Activated naive CD4-positive, alpha-beta T cell treated with anti-CD3 and anti-CD28 coated beads for 36 hours (primary cell): Measurements from ENCODE around the gene TTLL5. TPM values are rescaled to one million over a fixed set of nuclear protein-coding genes. Genes with fewer than 3 reads are reported as not detected.

ENCODE experiments used
- CTCF ChIA-PET: fragments of 350-600 bp; sonication (Branson Sonifier 250); formaldehyde crosslinking; loops from one replicate; lab custom pipeline; 2021; ENCODE audit warnings: antibody characterized with exemption; lab: Charles Lee
- DNase-seq: peaks from one replicate; pipeline ENCODE4 v3.0.0-alpha.2; 2020
- H3K27ac Mint-ChIP-seq: one replicate; pipeline ENCODE4 v1.8.0; 2021; ENCODE audit warnings: mild to moderate bottlenecking, mixed read lengths
- H3K27me3 Mint-ChIP-seq: one replicate; pipeline ENCODE4 v1.8.0; 2021; ENCODE audit warnings: low read depth, mixed read lengths
- H3K36me3 Mint-ChIP-seq: one replicate; pipeline ENCODE4 v1.8.0; 2021; ENCODE audit warnings: low read depth, mixed read lengths
- H3K4me1 Mint-ChIP-seq: one replicate; pipeline ENCODE4 v1.8.0; 2021; ENCODE audit warnings: low read depth, mixed read lengths
- H3K4me3 Mint-ChIP-seq: one replicate; pipeline ENCODE4 v1.8.0; 2021; ENCODE audit warnings: mild to moderate bottlenecking, moderate library complexity, mixed read lengths
- H3K9me3 Mint-ChIP-seq: one replicate; pipeline ENCODE4 v1.8.0; 2021; ENCODE audit warnings: mixed read lengths
- intact Hi-C: fragments of 100-400 bp; cut with micrococcal nuclease; formaldehyde crosslinking; loops from one replicate; pipeline ENCODE4 v1.15.1; 2023
- total RNA-seq, 2 experiments: library from RNA; stranded (reverse); gene quantifications; one replicate each; pipeline ENCODE4 v1.2.3, GENCODE V29; 2021

TTLL5 gene
- total RNA-seq, 2 experiments from 2014 or later, result 23.8 to 25.1 TPM

- CTCF ChIA-PET, result interaction anchor here (0.6 kb wide), 1 partner anchor 61 kb away, joined by 3 read pairs; no protein-coding TSS in a partner anchor
- intact Hi-C loops, result no loop called here
- Mint-ChIP-seq H3K36me3 (peaks cover 7% of the 10 kb centered on the region), H3K27ac (no peak overlapping the region), H3K4me1 (no peaks in the 10 kb centered on the region), H3K27me3 (no peaks in the 10 kb centered on the region), H3K4me3 (no peak overlapping the region), H3K9me3 (no peaks in the 10 kb centered on the region)
- DNase-seq, result no peak
Measured at GRCh38 chr14:75941030-75941429, 280.0 kb downstream of the TTLL5 start.

- Mint-ChIP-seq H3K27me3 (no peaks in the 10 kb centered on the region), H3K4me3 (no peak overlapping the region), H3K4me1 (no peaks in the 10 kb centered on the region), H3K9me3 (no peaks in the 10 kb centered on the region), H3K27ac (no peak overlapping the region), H3K36me3 (peaks cover 6% of the 10 kb centered on the region)
- DNase-seq, result no peak
- CTCF ChIA-PET, result no interaction called here
- intact Hi-C loops, result no loop called here
Measured at GRCh38 chr14:75944607-75945241, 283.7 kb downstream of the TTLL5 start.

- no peak for DNase-seq
- Mint-ChIP-seq H3K4me1 (no peaks in the 10 kb centered on the region), H3K9me3 (peaks cover under 1% of the 10 kb centered on the region), H3K27me3 (no peaks in the 10 kb centered on the region), H3K4me3 (no peak overlapping the region), H3K27ac (no peak overlapping the region), H3K36me3 (peaks cover 6% of the 10 kb centered on the region)
- intact Hi-C loops, result no loop called here
- CTCF ChIA-PET, result no interaction called here
Measured at GRCh38 chr14:75946785-75947184, 285.7 kb downstream of the TTLL5 start.

GRCh38 chr14:75952489-75952888 is 291.4 kb downstream of the TTLL5 start:
- Mint-ChIP-seq H3K36me3 (no peaks in the 10 kb centered on the region), H3K4me3 (no peak overlapping the region), H3K9me3 (peaks cover 2% of the 10 kb centered on the region), H3K27me3 (no peaks in the 10 kb centered on the region), H3K27ac (no peak overlapping the region), H3K4me1 (no peaks in the 10 kb centered on the region)
- CTCF ChIA-PET, result no interaction called here
- DNase-seq, result no peak
- intact Hi-C loops, result no loop called here

GRCh38 chr14:75959031-75959430 is 298.0 kb downstream of the TTLL5 start:
- DNase-seq, result no peak
- Mint-ChIP-seq H3K27ac (no peak overlapping the region), H3K36me3 (peaks cover 2% of the 10 kb centered on the region), H3K27me3 (no peaks in the 10 kb centered on the region), H3K4me3 (no peak overlapping the region), H3K9me3 (no peaks in the 10 kb centered on the region), H3K4me1 (no peaks in the 10 kb centered on the region)
- intact Hi-C loops, result no loop called here
- CTCF ChIA-PET, result interaction anchor here (0.9 kb wide), 1 partner anchor 20 kb away, joined by 3 read pairs; no protein-coding TSS in a partner anchor

- Mint-ChIP-seq H3K27me3 (no peaks in the 10 kb centered on the region), H3K9me3 (no peaks in the 10 kb centered on the region), H3K4me1 (no peaks in the 10 kb centered on the region), H3K36me3 (peaks cover 2% of the 10 kb centered on the region), H3K4me3 (no peak overlapping the region), H3K27ac (no peak overlapping the region)
- intact Hi-C loops, result no loop called here
- DNase-seq, result no peak
- CTCF ChIA-PET, result interaction anchor here (0.6 to 0.8 kb wide), 2 partner anchors 19 to 20 kb away, joined by 3 to 5 read pairs; no protein-coding TSS in a partner anchor
Measured at GRCh38 chr14:75960231-75960630, 299.2 kb downstream of the TTLL5 start.

- H3K27ac Mint-ChIP-seq, result no peak overlapping the region
- no peaks in the 10 kb centered on the region for H3K4me1 Mint-ChIP-seq
- CTCF ChIA-PET, result interaction anchor here (1.3 kb wide), 1 partner anchor 17 kb away, joined by 3 read pairs; no protein-coding TSS in a partner anchor
- no peak overlapping the region for H3K4me3 Mint-ChIP-seq
- no peaks in the 10 kb centered on the region for H3K27me3 Mint-ChIP-seq
- no peak for DNase-seq
- intact Hi-C loops, result no loop called here
- peaks cover 2% of the 10 kb centered on the region for H3K36me3 Mint-ChIP-seq
- no peaks in the 10 kb centered on the region for H3K9me3 Mint-ChIP-seq
Measured at GRCh38 chr14:75961662-75962061, 300.6 kb downstream of the TTLL5 start.

- DNase-seq, result no peak
- H3K9me3 Mint-ChIP-seq, result no peaks in the 10 kb centered on the region
- H3K4me3 Mint-ChIP-seq, result no peak overlapping the region
- H3K27ac Mint-ChIP-seq, result no peak overlapping the region
- intact Hi-C loops, result no loop called here
- H3K4me1 Mint-ChIP-seq, result no peaks in the 10 kb centered on the region
- no peaks in the 10 kb centered on the region for H3K27me3 Mint-ChIP-seq
- peaks cover 2% of the 10 kb centered on the region for H3K36me3 Mint-ChIP-seq
- CTCF ChIA-PET, result interaction anchor here (0.9 kb wide), 1 partner anchor 12 kb away, joined by 3 read pairs; no protein-coding TSS in a partner anchor
Measured at GRCh38 chr14:75967866-75968265, 306.8 kb downstream of the TTLL5 start.

GRCh38 chr14:75968456-75968855 is 307.4 kb downstream of the TTLL5 start:
- Mint-ChIP-seq H3K4me3 (no peak overlapping the region), H3K36me3 (peaks cover 2% of the 10 kb centered on the region), H3K9me3 (no peaks in the 10 kb centered on the region), H3K27me3 (no peaks in the 10 kb centered on the region), H3K4me1 (no peaks in the 10 kb centered on the region), H3K27ac (no peak overlapping the region)
- CTCF ChIA-PET, result no interaction called here
- no peak for DNase-seq
- intact Hi-C loops, result no loop called here

GRCh38 chr14:75969126-75969525 is 308.1 kb downstream of the TTLL5 start:
- peaks cover 2% of the 10 kb centered on the region for H3K36me3 Mint-ChIP-seq
- no peak for DNase-seq
- H3K27ac Mint-ChIP-seq, result no peak overlapping the region
- intact Hi-C loops, result no loop called here
- no peaks in the 10 kb centered on the region for H3K4me1 Mint-ChIP-seq
- H3K9me3 Mint-ChIP-seq, result no peaks in the 10 kb centered on the region
- no peaks in the 10 kb centered on the region for H3K27me3 Mint-ChIP-seq
- CTCF ChIA-PET, result no interaction called here
- no peak overlapping the region for H3K4me3 Mint-ChIP-seq

- no peak overlapping the region for H3K4me3 Mint-ChIP-seq
- peaks cover 2% of the 10 kb centered on the region for H3K36me3 Mint-ChIP-seq
- no peak for DNase-seq
- intact Hi-C loops, result no loop called here
- no peak overlapping the region for H3K27ac Mint-ChIP-seq
- CTCF ChIA-PET, result no interaction called here
- no peaks in the 10 kb centered on the region for H3K4me1 Mint-ChIP-seq
- H3K27me3 Mint-ChIP-seq, result no peaks in the 10 kb centered on the region
- no peaks in the 10 kb centered on the region for H3K9me3 Mint-ChIP-seq
Measured at GRCh38 chr14:75969891-75970290, 308.8 kb downstream of the TTLL5 start.

GRCh38 chr14:75970989-75971388 is 309.9 kb downstream of the TTLL5 start:
- DNase-seq, result no peak
- H3K27me3 Mint-ChIP-seq, result no peaks in the 10 kb centered on the region
- no peak overlapping the region for H3K4me3 Mint-ChIP-seq
- no peaks in the 10 kb centered on the region for H3K9me3 Mint-ChIP-seq
- peaks cover 2% of the 10 kb centered on the region for H3K36me3 Mint-ChIP-seq
- H3K27ac Mint-ChIP-seq, result no peak overlapping the region
- intact Hi-C loops, result no loop called here
- CTCF ChIA-PET, result no interaction called here
- H3K4me1 Mint-ChIP-seq, result no peaks in the 10 kb centered on the region

GRCh38 chr14:75971509-75971908 is 310.5 kb downstream of the TTLL5 start:
- H3K27ac Mint-ChIP-seq, result no peak overlapping the region

More at GRCh38 chr14:75971509-75971908, 310.5 kb downstream of the TTLL5 start:
- DNase-seq, result no peak
- no peaks in the 10 kb centered on the region for H3K9me3 Mint-ChIP-seq
- CTCF ChIA-PET, result no interaction called here
- intact Hi-C loops, result no loop called here
- peaks cover 2% of the 10 kb centered on the region for H3K36me3 Mint-ChIP-seq
- H3K4me1 Mint-ChIP-seq, result no peaks in the 10 kb centered on the region
- no peaks in the 10 kb centered on the region for H3K27me3 Mint-ChIP-seq
- H3K4me3 Mint-ChIP-seq, result no peak overlapping the region
